NCI-H2227 treated with DMSO at 0.1 percent for 48 hours (cell line): Measurements from ENCODE around the gene OS9.

ENCODE experiments used
- DNase-seq: peaks from one replicate; lab custom pipeline; 2025; lab: John Stamatoyannopoulos, UW

Gene OS9

GRCh38 chr12:57754411-57755193 lies 60.7 kb downstream of the OS9 start, which contains the start of gene MARCHF9:
Gene MARCHF9 (plus strand): TSS chr12:57755103. CDS start chr12:57755529, 426 bp downstream.
- DNase-seq = peak; percentile 66

GRCh38 chr12:57755194-57755453 lies 61.2 kb downstream of the OS9 start:
- DNase-seq = no peak

- DNase-seq = no peak
Measured at GRCh38 chr12:57755454-57756372, 61.8 kb downstream of the OS9 start.

- DNase-seq = no peak
Measured at GRCh38 chr12:57756406-57757341, 62.7 kb downstream of the OS9 start.

- DNase-seq = no peak
Measured at GRCh38 chr12:57757771-57758170, 63.8 kb downstream of the OS9 start.

- DNase-seq = no peak
Measured at GRCh38 chr12:57758552-57759359, 64.8 kb downstream of the OS9 start.

GRCh38 chr12:57759360-57759980 lies 65.5 kb downstream of the OS9 start:
- DNase-seq = no peak

- no peak for DNase-seq
Measured at GRCh38 chr12:57760347-57760982, 66.5 kb downstream of the OS9 start.

GRCh38 chr12:57761391-57761998 lies 67.6 kb downstream of the OS9 start:
- DNase-seq = no peak

GRCh38 chr12:57762463-57762862 lies 68.5 kb downstream of the OS9 start:
- no peak for DNase-seq

GRCh38 chr12:57763881-57764661 lies 70.1 kb downstream of the OS9 start:
- no peak for DNase-seq

- DNase-seq = no peak
Measured at GRCh38 chr12:57764662-57765002, 70.7 kb downstream of the OS9 start.

GRCh38 chr12:57765003-57765697 lies 71.2 kb downstream of the OS9 start:
- no peak for DNase-seq

- no peak for DNase-seq
Measured at GRCh38 chr12:57765698-57766463, 71.9 kb downstream of the OS9 start.

GRCh38 chr12:57766464-57767304 lies 72.8 kb downstream of the OS9 start, which contains the start of gene CYP27B1:
Gene CYP27B1 (minus strand): TSS chr12:57767078. CDS start chr12:57767041, 37 bp downstream.
- DNase-seq = no peak

- no peak for DNase-seq
Measured at GRCh38 chr12:57767305-57767698, 73.4 kb downstream of the OS9 start.

- no peak for DNase-seq
Measured at GRCh38 chr12:57767876-57768275, 73.9 kb downstream of the OS9 start.
